ENCODE results near the gene TP53INP2. TPM values are rescaled to one million over a fixed set of nuclear protein-coding genes. Genes with fewer than 3 reads are reported as not detected.

The TP53INP2 gene
- total and polyA plus RNA-seq, 2 experiments from 2014 or later, result 2.7 to 3.3 TPM

GRCh38 chr20:34675561-34675960 is 28.6 kb upstream of the TP53INP2 start:
- H3K79me2 ChIP-seq (replicated peaks; ENCODE audit: insufficient read depth), result peaks cover 42% of the 10 kb centered on the region
- DNase-seq (ENCODE audit: low spot score) (no peak), ATAC-seq (no peak)
- 0 out of 2 replicates have a peak, but pooled peaks cover 5% of the 10 kb centered on the region for H3F3A ChIP-seq (replicated peaks; ENCODE audit: low read depth)
- no peaks in the 10 kb centered on the region for H3K9me2 ChIP-seq (ENCODE audit: insufficient read depth)
- peaks cover 8% of the 10 kb centered on the region; the same call in 1 of the 2 replicates for H4K20me1 ChIP-seq (replicated peaks; ENCODE audit: insufficient read depth)
- Mint-ChIP-seq H3K27ac (no peak overlapping the region), H3K9me3 (no peaks in the 10 kb centered on the region; the same call in 2 of the 3 replicates), H3K27me3 (ENCODE audit: insufficient read depth, low read depth, poor library complexity) (peaks cover 4% of the 10 kb centered on the region), H3K4me3 (peak overlapping the region; percentile 95; the same call in 2 of the 3 replicates), H3K4me1 (peaks cover 4% of the 10 kb centered on the region; the same call in 2 of the 3 replicates), H3K36me3 (ENCODE audit: low read depth) (no peaks in the 10 kb centered on the region)
- H3K36me3 ChIP-seq (ENCODE audit: insufficient read depth), result no peaks in the 10 kb centered on the region
- H2AFZ ChIP-seq, result no peak overlapping the region
- 0 out of 2 replicates have a peak, but pooled peaks cover 6% of the 10 kb centered on the region for H3K4me1 ChIP-seq (ENCODE audit: insufficient read depth)
- H3K4me3 ChIP-seq, result peak overlapping the region; percentile 88
- H3K4me2 ChIP-seq, result peak overlapping the region; percentile 99
- H3K27me3 ChIP-seq (ENCODE audit: insufficient read depth), result no peaks in the 10 kb centered on the region
- H3K27ac ChIP-seq (ENCODE audit: low read depth), result no peak overlapping the region
- no peak for TF ChIP-seq CTCF (conservative IDR thresholded peaks at IDR 0.05; ENCODE audit: low read depth in 2 of 2)
- no peak for TF ChIP-seq ETS1 (IDR thresholded peaks at IDR 0.05)
- TF ChIP-seq EZH2 (IDR thresholded peaks at IDR 0.05; ENCODE audit: low read depth, unreplicated experiment), result no peak
- no peak for TF ChIP-seq ZNF114 (CRISPR knock-in tag; IDR thresholded peaks at IDR 0.05)
- TF ChIP-seq NANOG (IDR thresholded peaks at IDR 0.05; ENCODE audit: borderline replicate concordance), result no peak
- TF ChIP-seq POLR2AphosphoS5 (IDR thresholded peaks at IDR 0.05; ENCODE audit: low read depth), result no peak
- TF ChIP-seq STAT1 (IDR thresholded peaks at IDR 0.05; ENCODE audit: unreplicated experiment), result no peak
- no peak for TF ChIP-seq ZNF331 (CRISPR knock-in tag; IDR thresholded peaks at IDR 0.05; ENCODE audit: low read depth)
- no peak for TF ChIP-seq REST (IDR thresholded peaks at IDR 0.05; ENCODE audit: unreplicated experiment)
- no peak for TF ChIP-seq JUNB (IDR thresholded peaks at IDR 0.05; ENCODE audit: unreplicated experiment)
- no peak for TF ChIP-seq ZNF462 (CRISPR knock-in tag; IDR thresholded peaks at IDR 0.05)
- no peak for TF ChIP-seq CREB1 (CRISPR knock-in tag; IDR thresholded peaks at IDR 0.05; ENCODE audit: low read depth)
- TF ChIP-seq EZH2phosphoT487 (IDR thresholded peaks at IDR 0.05; ENCODE audit: unreplicated experiment), result no peak
